HG03060 (cell line): ENCODE measurements around the gene DACH2.

Experiments used
- ATAC-seq: cut with Tn5 transposase; IDR thresholded peaks from one replicate; pipeline ENCODE4 v1.9.1; 2021; ENCODE audit warnings: low read depth, moderate number of reproducible peaks; ENCODE audit not compliant: unreplicated experiment

DACH2 gene

GRCh38 chrX:86295293-86295692 is 147.0 kb downstream of the DACH2 start:
- ATAC-seq, result no peak

GRCh38 chrX:86322913-86323312 is 174.7 kb downstream of the DACH2 start:
- ATAC-seq, result no peak

- no peak for ATAC-seq
Observed at GRCh38 chrX:86329174-86329573, 180.9 kb downstream of the DACH2 start.

GRCh38 chrX:86348669-86349068 is 200.4 kb downstream of the DACH2 start:
- ATAC-seq, result no peak

GRCh38 chrX:86349115-86349514 is 200.9 kb downstream of the DACH2 start:
- ATAC-seq, result no peak

GRCh38 chrX:86369847-86370630 is 221.8 kb downstream of the DACH2 start:
- ATAC-seq, result no peak

GRCh38 chrX:86370927-86371326 is 222.7 kb downstream of the DACH2 start:
- ATAC-seq, result no peak

GRCh38 chrX:86379209-86379608 is 231.0 kb downstream of the DACH2 start:
- no peak for ATAC-seq

- ATAC-seq, result no peak
Observed at GRCh38 chrX:86383681-86384540, 235.7 kb downstream of the DACH2 start.

- ATAC-seq, result no peak
Observed at GRCh38 chrX:86407371-86407770, 259.1 kb downstream of the DACH2 start.

GRCh38 chrX:86421771-86422170 is 273.5 kb downstream of the DACH2 start:
- no peak for ATAC-seq

GRCh38 chrX:86436116-86436515 is 287.9 kb downstream of the DACH2 start:
- no peak for ATAC-seq

- no peak for ATAC-seq
Observed at GRCh38 chrX:86455495-86455894, 307.2 kb downstream of the DACH2 start.

GRCh38 chrX:86460760-86461159 is 312.5 kb downstream of the DACH2 start:
- ATAC-seq, result no peak

- no peak for ATAC-seq
Observed at GRCh38 chrX:86504297-86504696, 356.0 kb downstream of the DACH2 start.

- ATAC-seq, result no peak
Observed at GRCh38 chrX:86507331-86507730, 359.1 kb downstream of the DACH2 start.

- ATAC-seq, result no peak
Observed at GRCh38 chrX:86579777-86580176, 431.5 kb downstream of the DACH2 start.

GRCh38 chrX:86604607-86605006 is 456.4 kb downstream of the DACH2 start:
- peak; percentile 77 for ATAC-seq

- no peak for ATAC-seq
Observed at GRCh38 chrX:86696951-86697350, 548.7 kb downstream of the DACH2 start.

- ATAC-seq, result no peak
Observed at GRCh38 chrX:86711531-86712180, 563.4 kb downstream of the DACH2 start.

GRCh38 chrX:86714441-86714840 is 566.2 kb downstream of the DACH2 start:
- ATAC-seq, result no peak
